Gastrocnemius medialis (tissue), 4 donors: Measurements from ENCODE around the gene NRDE2. TPM values are rescaled to one million over a fixed set of nuclear protein-coding genes. Genes with fewer than 3 reads are reported as not detected.

Experiments used
- ATAC-seq, 2 donors: fragments of 150-250 bp; one replicate each; pipeline ENCODE4 v1.9.1; 2016
- DNase-seq, 2 donors: peaks; one replicate each; pipeline ENCODE4 v3.0.0-alpha.2; 2019
- H3K27ac ChIP-seq, 4 donors: fragments of 200-600 bp; sonication (generic); 1 replicate in 1 of 4; 2 replicates in 3 of 4; pipeline ENCODE4 v1.5.1; 2016 to 2018; ENCODE audit warnings: mild to moderate bottlenecking in 2 of 4, moderate library complexity in 1 of 4
- H3K27me3 ChIP-seq, 3 donors: fragments of 200-600 bp; sonication (generic) in 2 of 3; 1 replicate in 1 of 3; 2 replicates in 2 of 3; pipeline versions ENCODE4 v1.5.1 to v1.6.0; 2016 to 2019; ENCODE audit warnings: mild to moderate bottlenecking in 1 of 3, moderate library complexity in 1 of 3
- H3K36me3 ChIP-seq, 2 donors: fragments of 200-600 bp; sonication (generic) in 1 of 2; one replicate each; pipeline ENCODE4 v1.5.1; 2017 to 2018
- H3K4me1 ChIP-seq, 2 donors: fragments of 200-600 bp; sonication (generic) in 1 of 2; one replicate each; pipeline ENCODE4 v1.5.1; 2016 to 2017; ENCODE audit warnings: mild to moderate bottlenecking in 2 of 2
- H3K4me3 ChIP-seq, 4 donors: fragments of 200-600 bp; sonication (generic) in 3 of 4; 1 replicate in 1 of 4; 2 replicates in 3 of 4; pipeline ENCODE4 v1.5.1; 2016 to 2019; ENCODE audit warnings: mild to moderate bottlenecking in 2 of 4
- H3K9me3 ChIP-seq, 3 donors: fragments of 200-600 bp; sonication (generic) in 2 of 3; 1 replicate in 1 of 3; 2 replicates in 2 of 3; pipeline ENCODE4 v1.5.1; 2016 to 2019
- CTCF ChIP-seq, 5 experiments: fragments of 450-650 bp in 3 of 5; fragments of 200-600 bp in 2 of 5; sonication (generic) in 2 of 5; IDR thresholded peaks in 4 of 5; conservative IDR thresholded peaks in 1 of 5; 1 replicate in 4 of 5; 2 replicates in 1 of 5; pipeline ENCODE4 v1.5.1; 2016 to 2019; ENCODE audit warnings: antibody characterized with exemption in 5 of 5, mild to moderate bottlenecking in 3 of 5, moderate library complexity in 3 of 5
- POLR2A ChIP-seq, 2 donors: fragments of 450-650 bp; IDR thresholded peaks; one replicate each; pipeline ENCODE4 v1.6.1; 2017; ENCODE audit warnings: antibody characterized with exemption in 2 of 2, mild to moderate bottlenecking in 2 of 2, moderate library complexity in 2 of 2
- in situ Hi-C, 4 donors: fragments of 200-750 bp; cut with MboI; loops; one replicate each; pipeline versions ENCODE4 v1.15.0 to v1.8.0; 2017; ENCODE audit warnings: low sequenced_read_pairs in 4 of 4
- intact Hi-C: fragments of 100-400 bp; cut with DNase I; formaldehyde crosslinking; loops from one replicate; pipeline ENCODE4 v1.15.1; 2023; ENCODE audit warnings: low total_unique reads
- total RNA-seq, 4 donors: library from RNA; depleted of rRNA; stranded (reverse); fragments of >200 nt; gene quantifications; one replicate each; pipeline versions ENCODE4 v1.1.0 to v1.2.3, GENCODE V29; 2016

The NRDE2 gene
- total RNA-seq, 4 donors from 2014 or later: 7.5 to 11.8 (median 10.2) TPM

- Histone ChIP-seq H3K9me3 (no peaks in the 10 kb centered on the region), H3K27me3 (no peaks in the 10 kb centered on the region), H3K27ac (peak overlapping the region; percentile 55 to 88 (median 79)), H3K4me3 (no peak overlapping the region), H3K36me3 (peaks cover 0 to 37% of the 10 kb centered on the region in 2 donors), H3K4me1 (peaks cover 27 to 32% of the 10 kb centered on the region in 2 donors)
- peak; percentile 80 to 81 for DNase-seq
- ATAC-seq: peak; percentile 70 to 78
- in situ Hi-C loops (no loop called here), intact Hi-C loops (no loop called here)
- TF ChIP-seq CTCF (IDR thresholded peaks at IDR 0.05 in 4 of 5, conservative IDR thresholded peaks at IDR 0.05 in 1 of 5) (no peak), POLR2A (IDR thresholded peaks at IDR 0.05) (peak; percentile 33 to 55)
Measured at GRCh38 chr14:90299408-90299807, 32.3 kb downstream of the NRDE2 start.

GRCh38 chr14:90297876-90298629 lies 33.7 kb downstream of the NRDE2 start:
- H3K27ac ChIP-seq: peak overlapping the region; percentile 55 to 88 (median 79)
- no peak overlapping the region for H3K4me3 ChIP-seq
- H3K9me3 ChIP-seq: no peaks in the 10 kb centered on the region
- ATAC-seq (no peak), DNase-seq (no peak)
- peaks cover 0 to 28% of the 10 kb centered on the region in 2 donors for H3K36me3 ChIP-seq
- H3K27me3 ChIP-seq: no peaks in the 10 kb centered on the region
- peaks cover 27 to 32% of the 10 kb centered on the region in 2 donors for H3K4me1 ChIP-seq
- intact Hi-C loops (no loop called here), in situ Hi-C loops (no loop called here)
- TF ChIP-seq POLR2A (IDR thresholded peaks at IDR 0.05) (no peak), CTCF (IDR thresholded peaks at IDR 0.05 in 4 of 5, conservative IDR thresholded peaks at IDR 0.05 in 1 of 5) (no peak)

GRCh38 chr14:90296641-90297040 lies 35.1 kb downstream of the NRDE2 start:
- H3K4me1 ChIP-seq: peaks cover 20 to 21% of the 10 kb centered on the region in 2 donors

GRCh38 chr14:90295870-90296516 lies 35.7 kb downstream of the NRDE2 start:
- ATAC-seq (no peak), DNase-seq (no peak)
- intact Hi-C loops (no loop called here), in situ Hi-C loops (no loop called here)
- H3K36me3 ChIP-seq: peaks cover 0 to 40% of the 10 kb centered on the region in 2 donors
- peak overlapping the region in 1 of 4 donors; percentile 28 for H3K27ac ChIP-seq
- no peak for TF ChIP-seq CTCF (IDR thresholded peaks at IDR 0.05 in 4 of 5, conservative IDR thresholded peaks at IDR 0.05 in 1 of 5)
- no peaks in the 10 kb centered on the region for H3K27me3 ChIP-seq
- peaks cover 15 to 18% of the 10 kb centered on the region in 2 donors for H3K4me1 ChIP-seq
- no peaks in the 10 kb centered on the region for H3K9me3 ChIP-seq
- H3K4me3 ChIP-seq: no peak overlapping the region

More at GRCh38 chr14:90296641-90297040, 35.1 kb downstream of the NRDE2 start:
- in situ Hi-C loops: no loop called here
- H3K36me3 ChIP-seq: peaks cover 0 to 34% of the 10 kb centered on the region in 2 donors
- intact Hi-C loops: no loop called here
- H3K27me3 ChIP-seq: no peaks in the 10 kb centered on the region
- no peaks in the 10 kb centered on the region for H3K9me3 ChIP-seq
- H3K27ac ChIP-seq: peak overlapping the region in 1 of 4 donors; percentile 28
- TF ChIP-seq CTCF (IDR thresholded peaks at IDR 0.05 in 4 of 5, conservative IDR thresholded peaks at IDR 0.05 in 1 of 5) (no peak), POLR2A (IDR thresholded peaks at IDR 0.05) (no peak)
- ATAC-seq (no peak), DNase-seq (no peak)
- no peak overlapping the region for H3K4me3 ChIP-seq
